AG20443 (cell line): ENCODE measurements around the gene RHNO1.
"Not testable (repeated sequence)": the region's sequence is repeated elsewhere in the genome, so short reads cannot be mapped to it uniquely, and the experiment has no call there.

Experiments used
- DNase-seq: peaks from one replicate; pipeline ENCODE4 v3.0.0; 2012; ENCODE audit warnings: low spot score, mixed read lengths

Gene RHNO1

DNA sequence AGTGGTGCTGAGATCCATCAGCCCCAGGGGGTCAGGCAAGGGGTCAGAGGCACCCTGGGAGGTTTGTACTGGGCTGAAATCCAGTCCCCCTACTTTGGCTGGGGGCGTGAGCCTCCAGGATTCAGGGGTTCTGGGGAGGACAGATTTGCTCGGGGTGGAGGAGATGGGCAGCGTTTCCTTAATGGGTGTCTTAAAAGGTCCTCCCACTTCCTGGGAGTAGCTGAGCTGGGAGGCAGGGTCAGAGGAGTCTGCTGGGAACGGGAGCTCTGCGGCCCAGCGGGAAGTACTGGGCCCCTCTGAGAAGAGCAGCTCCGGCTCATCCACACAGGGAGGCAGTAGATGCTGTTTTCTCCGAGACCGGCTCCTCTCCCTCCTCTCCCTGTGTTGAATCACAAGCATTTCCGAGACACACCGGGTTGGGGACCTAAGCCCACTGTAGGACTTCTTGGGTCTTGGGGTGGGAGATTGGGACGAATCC lies 18.0 kb upstream of the RHNO1 start:
- no peak for DNase-seq

DNA sequence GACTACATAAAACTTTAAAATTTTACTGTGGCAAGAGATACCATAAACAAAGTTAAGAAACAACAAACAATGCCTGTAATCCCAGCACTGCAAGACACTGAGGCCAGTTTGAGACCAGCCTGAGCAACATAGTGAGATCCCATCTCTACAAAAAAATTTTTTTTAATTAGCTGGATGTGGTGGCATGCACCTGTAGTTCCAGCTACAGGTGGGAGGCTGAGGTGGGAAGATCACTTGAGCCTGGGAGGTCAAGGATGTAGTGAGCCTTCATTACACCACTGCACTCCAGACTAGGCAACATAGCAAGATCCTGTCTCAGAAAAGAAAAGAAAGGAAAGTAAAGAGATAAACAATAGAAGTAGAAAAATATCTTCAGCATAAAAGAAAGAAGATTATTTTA lies 16.9 kb upstream of the RHNO1 start:
- DNase-seq: no peak

DNA sequence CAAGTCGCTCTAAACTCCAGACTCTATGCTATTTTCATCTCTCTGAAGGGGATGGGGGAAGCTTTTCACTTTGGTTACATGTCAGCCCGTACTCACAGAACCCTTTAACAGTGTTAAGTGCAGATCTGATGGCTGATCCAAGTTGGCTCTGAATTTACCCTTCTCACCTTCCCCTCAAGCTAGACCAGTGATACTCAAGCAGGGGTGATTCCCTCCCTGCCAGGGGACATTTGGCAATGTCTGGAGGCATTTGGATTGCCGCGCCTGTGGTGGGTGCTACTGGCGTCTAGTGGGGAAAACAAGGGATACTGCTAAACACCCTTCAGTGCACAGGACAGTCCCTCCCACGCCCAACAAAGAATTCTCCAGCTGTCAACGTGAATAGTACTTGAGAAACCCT lies 14.1 kb upstream of the RHNO1 start:
- no peak for DNase-seq

DNA sequence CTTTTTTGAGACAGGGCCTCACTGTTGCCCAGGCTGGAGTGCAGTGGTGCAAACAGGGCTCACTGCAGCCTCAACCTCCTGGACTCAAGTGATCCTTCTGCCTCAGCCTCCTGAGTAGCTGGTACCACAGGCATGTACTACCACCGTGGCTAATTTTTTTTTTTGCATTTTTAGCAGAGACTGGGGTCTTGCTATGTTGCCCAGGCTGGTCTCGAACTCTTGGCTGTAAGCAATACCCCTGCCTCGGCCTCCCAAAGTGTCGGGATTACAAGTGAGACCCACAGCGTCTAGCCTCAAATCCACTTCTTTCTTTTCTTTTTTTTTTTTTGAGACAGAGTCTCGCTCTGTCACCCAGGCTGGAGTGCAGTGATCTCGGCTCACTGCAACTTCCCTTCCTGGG lies 13.6 kb upstream of the RHNO1 start:
- not testable (repeated sequence) for DNase-seq

DNA sequence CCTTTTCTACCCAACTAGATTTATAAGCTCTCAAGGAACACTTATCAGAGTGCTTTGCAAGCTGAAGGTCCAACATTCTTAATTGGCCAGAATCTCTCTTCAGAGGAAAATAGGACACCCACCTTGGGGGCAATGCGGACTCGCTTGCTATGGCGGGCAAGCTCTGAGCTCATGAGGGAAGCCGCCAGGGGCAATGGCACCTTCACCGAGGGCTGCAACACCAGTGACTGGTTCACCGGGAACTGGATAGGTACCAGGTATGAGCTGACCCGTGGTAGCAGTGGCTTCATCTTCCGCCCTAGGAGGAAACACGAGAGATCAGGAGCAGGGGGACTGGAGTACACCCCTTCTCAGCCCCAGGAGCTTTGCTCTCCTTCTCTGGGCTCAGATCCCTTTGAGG lies 12.8 kb upstream of the RHNO1 start:
- DNase-seq: no peak

DNA sequence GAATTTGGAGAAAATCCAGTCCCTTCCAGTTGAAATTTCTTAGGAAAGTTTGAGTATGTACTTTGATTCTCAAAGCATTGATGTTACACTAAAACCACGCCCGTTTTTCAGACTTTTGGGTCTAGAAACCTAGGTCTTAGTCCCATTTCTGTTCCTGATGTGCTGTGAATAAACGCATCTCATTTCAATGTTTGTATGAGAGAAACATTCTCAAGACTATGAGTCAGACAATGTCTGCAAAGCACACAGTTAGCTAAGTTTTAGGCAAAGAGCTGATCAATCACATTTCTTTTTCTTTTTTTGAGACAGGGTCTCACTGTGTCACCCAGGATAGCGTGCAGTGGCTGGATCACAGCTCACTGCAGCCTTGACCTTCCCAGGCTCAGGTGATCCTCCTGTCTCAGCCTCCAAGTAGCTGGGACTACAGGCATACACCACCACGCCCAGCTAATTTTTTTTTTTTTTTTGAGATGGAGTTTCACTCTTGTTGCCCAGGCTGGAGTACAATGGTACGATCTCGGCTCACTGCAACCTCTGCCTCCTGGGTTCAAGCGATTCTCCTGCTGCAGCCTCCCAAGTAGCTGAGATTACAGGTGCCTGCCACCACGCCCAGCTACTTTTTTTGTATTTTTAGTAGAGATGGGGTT lies 7.9 kb upstream of the RHNO1 start:
- peak; percentile 37 for DNase-seq

DNA sequence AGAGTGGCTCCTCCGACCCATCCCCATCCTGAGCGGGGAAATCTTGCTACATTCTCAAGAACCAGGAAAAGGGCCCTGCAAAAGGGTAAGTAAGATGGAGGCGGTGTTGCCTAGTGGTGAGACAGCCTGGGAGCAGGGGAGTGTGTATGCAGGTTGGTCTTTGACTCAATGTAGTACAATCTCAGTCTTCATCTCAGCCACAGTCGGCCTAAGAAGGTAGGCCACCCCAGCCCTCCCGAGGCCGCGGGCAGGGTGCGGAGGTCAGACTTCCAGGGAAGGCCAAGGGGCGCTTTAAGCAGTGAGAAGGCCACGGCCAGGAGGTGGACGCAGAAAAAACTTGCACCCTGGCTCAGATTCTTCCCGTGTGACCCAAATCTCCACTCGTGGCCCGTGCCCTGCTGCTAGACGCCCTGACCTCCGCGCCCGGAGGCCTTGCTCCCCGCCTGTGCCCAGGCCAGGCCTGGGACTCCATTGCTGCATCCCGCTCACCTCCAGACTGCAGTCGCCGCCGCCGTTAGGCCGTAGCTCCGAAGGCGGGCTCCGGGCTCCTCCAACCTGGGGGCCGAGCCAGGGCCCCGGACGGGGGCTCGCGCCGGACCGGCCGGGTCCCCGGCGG lies 484 bp upstream of the RHNO1 start:
- peak; percentile 40 for DNase-seq

DNA sequence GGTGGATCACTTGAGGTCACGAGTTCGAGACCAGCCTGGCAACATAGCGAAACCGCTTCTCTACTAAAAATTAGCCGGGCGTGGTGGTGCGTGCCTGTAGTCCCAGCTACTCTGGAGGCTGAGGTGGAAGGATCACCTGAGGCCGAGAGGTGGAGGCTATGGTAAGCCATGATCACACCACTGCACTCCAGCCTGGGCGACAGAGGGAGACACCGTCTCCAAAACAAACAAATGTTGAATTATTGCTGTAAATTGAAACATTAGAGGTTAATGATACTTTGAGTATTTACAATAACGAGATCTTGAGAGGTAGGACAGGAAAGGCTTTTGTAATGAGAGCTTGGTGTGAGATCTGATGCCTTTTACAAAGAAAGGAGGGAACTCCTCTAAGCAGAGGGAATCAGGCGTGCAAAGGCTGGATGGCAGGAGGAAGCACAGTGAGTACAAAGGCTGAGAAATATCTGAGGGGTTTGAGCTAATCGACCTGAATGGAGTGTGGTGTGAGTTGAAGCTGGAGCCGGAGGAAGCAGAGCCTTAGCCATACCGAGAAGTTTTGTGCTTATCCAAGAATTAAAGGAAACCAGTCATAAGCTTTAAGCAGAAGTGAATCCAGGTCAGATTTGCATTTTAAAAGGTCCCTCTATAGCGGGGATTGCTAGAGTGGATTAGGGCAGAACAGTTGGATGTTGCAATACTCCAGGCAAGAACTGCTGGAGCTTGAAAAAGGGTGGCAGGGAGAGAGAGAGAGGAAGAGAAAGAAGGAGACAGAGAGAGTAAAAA lies 1.1 kb downstream of the RHNO1 start:
- no peak for DNase-seq

DNA sequence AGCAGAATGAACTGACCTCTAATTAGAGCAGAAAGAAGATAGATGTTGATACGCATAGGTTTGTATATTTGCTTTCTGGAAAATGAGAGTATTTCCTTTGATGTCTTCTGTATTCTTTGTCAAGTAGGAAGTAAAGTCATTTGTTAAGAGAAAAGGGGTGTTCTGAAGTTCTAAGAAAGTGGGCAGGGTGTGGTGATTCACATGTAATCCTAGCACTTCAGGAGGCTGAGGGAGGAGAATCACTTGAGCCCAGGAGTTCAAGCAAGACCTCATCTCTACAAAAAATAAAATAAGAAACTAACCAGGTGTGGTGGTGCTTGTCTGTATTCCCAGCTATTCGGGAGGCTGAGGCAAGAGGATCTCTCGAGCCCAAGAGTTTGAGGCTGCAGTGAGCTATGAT lies 2.8 kb downstream of the RHNO1 start:
- DNase-seq: no peak

DNA sequence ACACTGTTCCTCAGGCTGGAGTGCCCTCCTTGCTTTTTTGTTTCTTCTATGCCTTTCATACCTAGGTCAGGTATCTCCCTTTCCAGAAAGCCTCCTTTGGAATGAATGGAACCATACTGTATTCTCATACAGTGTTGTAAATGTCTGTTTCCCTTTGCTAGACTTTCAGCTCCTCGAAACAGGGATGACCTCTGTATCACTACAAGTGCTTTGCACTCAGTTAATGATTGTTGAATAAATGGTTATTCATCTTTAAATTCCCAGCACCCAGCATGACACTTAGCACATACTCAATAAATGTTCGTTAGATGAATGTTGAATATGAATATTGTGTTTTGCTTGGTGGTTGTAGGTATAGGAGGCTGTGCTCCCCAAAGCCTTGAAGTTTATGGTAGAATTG lies 7.8 kb downstream of the RHNO1 start:
- DNase-seq: no peak

DNA sequence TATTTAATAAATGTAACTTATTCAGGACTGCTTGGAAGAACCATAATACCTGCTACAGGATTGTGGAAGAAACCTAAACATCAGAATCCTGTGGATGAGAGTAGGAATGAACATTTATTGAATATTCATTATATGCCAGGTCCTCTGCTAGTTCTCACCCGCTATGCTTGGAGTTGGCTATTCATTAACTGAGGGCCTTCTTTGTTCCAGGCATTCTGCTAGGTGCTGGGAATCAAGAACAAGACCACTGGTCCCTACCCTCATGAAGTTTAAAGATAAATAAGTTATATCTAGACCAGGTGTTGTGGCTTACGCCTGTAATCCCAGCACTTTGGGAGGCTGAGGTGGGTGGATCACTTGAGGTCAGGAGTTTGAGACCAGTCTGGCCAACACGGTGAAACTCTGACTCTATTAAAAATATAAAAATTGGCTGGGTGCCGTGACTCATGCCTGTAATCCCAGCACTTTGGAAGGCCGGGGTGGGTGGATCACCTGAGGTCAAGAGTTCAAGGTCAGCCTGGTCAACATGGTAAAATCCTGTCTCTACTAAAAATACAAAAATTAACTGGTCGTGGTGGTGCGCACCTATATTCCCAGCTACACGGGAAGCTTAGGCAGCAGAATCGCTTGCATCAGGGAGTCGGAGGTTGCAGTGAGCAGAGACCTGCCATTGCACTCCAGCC lies 9.9 kb downstream of the RHNO1 start:
- no peak for DNase-seq

DNA sequence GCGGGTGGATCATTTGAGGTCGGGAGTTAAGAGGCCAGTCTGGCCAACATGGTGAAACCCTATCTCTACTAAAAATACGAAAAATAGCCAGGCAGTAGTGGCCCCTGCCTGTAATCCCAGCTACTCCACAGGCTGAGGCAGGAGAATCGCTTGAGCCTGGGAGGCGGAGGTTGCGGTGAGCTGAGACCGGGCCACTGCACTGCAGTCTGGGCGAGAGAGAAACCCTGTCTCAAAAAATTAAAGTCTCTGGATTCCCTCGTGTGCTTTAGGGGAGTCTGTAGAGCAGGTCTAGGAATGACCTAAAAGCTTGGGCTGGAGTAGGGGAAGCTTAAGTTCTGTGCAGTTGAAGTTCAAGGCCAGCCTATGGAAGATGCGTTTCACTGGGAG lies 13.0 kb downstream of the RHNO1 start:
- no peak for DNase-seq

DNA sequence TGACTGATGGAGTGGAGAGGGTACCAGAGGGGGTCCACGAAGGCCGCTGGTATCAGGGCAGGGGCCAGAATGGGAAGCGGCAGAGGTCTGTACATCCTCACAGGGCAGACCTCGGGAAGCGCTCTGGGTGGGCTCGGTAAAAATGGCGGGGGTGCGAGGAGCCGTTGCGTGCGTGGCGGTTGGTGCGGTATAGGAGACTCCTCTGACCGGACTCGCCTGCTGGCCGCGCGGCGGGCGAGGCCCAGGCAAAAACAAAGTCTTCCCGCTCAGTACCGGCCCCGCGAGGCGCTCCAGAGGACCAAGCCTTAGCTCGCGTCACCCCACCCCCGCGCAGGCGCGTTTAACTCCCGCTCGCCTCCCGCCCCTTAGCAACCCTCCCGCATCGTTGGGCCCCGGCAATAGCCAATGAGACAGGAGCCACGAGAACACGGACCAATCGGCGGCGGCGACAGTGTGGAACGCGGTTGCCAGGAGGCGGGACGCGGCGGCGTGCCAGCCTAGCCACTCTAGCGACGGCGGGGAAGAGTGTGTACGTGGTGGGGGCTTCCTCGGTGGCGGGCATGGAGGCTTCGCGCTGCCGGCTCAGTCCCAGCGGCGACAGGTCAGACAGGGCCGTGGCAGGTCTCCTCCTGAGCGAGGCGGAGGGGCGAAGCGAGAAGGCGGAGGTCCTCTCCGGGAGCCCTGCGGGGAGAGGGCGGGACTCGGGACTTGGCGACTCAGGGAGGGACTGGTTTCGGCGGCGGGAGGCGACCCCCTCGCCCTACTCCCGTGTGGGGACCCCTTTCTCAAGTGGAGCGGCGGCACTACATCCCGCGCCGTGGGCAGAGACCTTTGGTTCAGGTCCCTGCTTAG lies 13.6 kb downstream of the RHNO1 start, which contains the start of gene TULP3:
TULP3 (plus strand) TSS at position 504 of the 852 bp plus-strand sequence; CDS start at position 561, 57 bp downstream.
- peak; percentile 99 for DNase-seq

DNA sequence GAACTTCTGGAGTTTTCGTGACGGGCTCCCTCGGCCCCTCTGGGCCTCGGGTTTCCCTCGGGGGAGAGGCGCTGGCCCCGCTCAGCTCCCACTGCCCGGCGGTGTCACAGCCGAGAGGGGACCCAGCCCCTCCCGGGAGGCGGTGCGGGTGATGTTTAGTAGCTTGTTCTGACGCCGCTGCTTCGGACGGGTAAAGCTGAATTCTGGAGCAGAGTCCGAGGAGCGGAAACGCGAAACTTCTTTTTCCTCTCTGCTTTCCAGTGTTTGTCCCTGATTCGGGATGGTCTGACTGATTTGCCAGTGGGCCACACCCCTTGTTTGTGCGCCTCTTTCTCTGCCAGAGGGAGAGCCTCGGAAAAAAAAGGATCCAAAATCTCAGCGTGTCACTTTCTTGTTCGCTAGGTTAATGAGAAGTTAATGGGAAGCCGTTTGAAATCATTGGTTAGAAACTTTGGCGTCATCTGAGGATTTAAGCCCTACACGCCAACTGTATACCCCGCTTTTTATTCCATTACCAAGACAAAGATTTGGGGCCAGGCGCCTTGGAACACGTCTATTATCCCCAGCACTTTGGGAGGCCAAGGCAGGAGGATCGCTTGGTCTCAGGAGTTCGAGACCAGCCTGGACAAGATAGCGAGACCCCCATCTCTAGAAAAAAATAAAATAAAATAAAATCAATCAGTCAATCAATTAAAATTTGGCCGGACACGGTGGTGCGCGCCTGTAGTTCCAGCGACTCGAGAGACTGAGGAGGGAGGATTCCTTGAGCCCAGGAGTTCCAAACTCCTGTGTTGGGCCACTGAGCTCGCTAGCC lies 14.4 kb downstream of the RHNO1 start:
- DNase-seq: peak; percentile 55

DNA sequence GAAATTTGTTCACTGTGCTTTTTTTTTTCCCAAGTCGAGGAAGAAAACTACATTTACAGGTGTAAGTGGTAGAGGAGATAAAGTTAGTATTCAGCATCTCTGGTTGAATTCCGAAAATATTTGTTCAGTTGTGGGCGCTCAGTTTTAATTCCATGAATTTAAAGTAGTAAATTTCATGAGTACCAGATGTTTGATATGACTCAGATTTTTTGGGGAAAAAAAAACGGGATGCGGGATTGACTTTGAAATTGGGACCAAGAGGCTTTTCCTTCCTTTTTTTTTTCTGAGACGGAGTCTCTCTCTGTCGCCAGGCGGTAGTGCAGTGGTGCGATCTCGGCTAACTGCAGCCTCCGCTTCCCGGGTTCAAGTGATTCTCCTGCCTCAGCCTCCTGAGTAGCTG lies 15.2 kb downstream of the RHNO1 start:
- no peak for DNase-seq

DNA sequence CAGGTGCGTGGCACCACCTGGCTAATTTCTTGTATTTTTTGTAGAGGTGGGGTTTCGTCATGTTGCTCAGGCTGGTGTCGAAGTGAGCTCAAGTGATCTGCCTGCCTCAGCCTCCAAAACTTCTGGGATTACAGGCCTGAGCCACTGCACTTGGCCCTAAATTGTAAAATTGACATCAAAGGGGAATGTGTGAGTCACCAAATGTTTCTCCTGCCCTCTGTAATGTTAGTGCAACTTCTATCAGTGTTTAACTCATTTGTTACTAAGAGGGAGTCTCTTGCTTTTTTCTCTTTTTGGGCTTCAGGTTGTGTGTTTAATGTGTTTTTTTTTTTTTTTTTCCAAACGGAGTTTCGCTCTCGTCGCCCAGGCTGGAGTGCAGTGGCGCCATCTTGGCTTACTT lies 16.0 kb downstream of the RHNO1 start:
- DNase-seq: peak; percentile 56

DNA sequence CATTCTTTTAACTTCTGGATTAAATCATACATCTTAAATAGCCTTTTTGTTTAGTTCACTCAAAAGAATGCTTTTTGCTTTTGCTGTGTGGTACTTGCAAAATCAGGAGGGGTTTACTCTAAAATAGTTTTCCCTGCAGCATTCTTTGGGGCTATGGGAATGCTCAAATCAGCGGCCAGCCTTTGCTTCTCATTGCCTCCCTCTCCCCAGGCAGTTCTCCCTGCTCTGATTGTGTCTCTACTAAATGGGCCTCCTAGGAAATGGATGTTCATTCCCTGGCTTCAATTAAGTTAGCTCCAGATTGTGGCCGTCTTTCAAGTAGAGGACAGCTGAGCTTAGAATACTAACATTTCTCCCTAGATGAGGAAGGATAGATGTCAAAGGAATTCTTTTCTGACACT lies 18.0 kb downstream of the RHNO1 start:
- DNase-seq: peak; percentile 58

DNA sequence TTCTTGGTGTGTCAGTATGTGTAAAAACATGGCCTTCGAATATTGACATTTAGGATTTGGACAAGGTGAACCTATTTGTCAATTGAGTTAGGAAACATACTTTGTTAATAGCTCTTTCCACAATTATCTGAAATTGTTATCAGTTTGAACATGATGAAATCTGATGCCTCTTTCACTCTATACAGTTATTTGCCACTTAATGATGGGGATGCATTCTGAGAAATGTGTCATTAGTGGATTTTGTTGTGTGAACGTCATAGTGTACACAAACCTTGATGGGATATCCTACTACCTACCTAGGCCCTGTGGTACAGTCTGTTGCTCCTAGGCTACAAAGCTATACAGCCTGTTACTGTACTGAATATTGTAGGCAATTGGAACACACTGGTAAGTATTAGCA lies 18.5 kb downstream of the RHNO1 start:
- DNase-seq: no peak

DNA sequence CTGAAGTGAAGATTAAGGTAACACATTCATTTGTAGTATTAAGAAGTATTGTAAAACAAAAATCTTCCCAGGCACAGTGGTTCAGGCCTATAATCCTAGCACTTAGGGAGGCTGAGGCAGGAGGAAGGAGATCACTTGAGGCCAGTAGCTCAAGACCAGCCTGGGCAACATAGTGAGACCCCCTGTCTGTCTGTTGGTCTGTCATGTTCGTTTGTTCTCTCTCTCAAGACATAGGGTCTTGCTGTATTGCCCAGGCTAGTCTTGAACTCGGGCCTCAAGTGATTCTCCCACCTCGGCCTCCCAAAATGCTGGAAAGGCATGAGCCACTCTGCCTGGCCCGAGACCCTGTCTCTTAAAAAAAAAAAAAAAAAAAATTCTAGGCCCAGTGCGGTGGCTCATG lies 20.4 kb downstream of the RHNO1 start:
- DNase-seq: no peak

DNA sequence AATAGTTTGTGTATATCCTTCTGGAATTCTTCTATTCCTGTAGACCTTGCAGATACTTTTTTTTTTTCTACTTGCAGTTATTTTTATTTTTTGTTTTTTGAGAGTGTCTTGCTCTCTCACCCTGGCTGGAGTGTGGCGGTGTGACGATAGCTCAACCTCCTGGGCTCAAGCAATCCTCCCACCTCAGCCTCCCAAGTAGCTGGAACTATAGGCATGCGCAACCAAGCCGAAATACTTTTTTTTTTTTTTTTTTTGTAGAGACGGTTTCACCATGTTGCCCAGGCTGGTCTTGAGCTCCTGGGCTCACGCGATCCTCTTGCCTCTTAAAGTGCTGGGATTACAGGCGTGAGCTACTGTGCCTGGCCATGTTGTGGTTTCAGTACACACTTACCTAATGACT lies 23.6 kb downstream of the RHNO1 start:
- no peak for DNase-seq
